ENCODE results near the gene RDX.
A peak's percentile ranks its signal among the peaks of the same experiment; 100 is the strongest.
"Not testable (repeated sequence)": the region's sequence is repeated elsewhere in the genome, so short reads cannot be mapped to it uniquely, and the experiment has no call there.

RDX gene

DNA sequence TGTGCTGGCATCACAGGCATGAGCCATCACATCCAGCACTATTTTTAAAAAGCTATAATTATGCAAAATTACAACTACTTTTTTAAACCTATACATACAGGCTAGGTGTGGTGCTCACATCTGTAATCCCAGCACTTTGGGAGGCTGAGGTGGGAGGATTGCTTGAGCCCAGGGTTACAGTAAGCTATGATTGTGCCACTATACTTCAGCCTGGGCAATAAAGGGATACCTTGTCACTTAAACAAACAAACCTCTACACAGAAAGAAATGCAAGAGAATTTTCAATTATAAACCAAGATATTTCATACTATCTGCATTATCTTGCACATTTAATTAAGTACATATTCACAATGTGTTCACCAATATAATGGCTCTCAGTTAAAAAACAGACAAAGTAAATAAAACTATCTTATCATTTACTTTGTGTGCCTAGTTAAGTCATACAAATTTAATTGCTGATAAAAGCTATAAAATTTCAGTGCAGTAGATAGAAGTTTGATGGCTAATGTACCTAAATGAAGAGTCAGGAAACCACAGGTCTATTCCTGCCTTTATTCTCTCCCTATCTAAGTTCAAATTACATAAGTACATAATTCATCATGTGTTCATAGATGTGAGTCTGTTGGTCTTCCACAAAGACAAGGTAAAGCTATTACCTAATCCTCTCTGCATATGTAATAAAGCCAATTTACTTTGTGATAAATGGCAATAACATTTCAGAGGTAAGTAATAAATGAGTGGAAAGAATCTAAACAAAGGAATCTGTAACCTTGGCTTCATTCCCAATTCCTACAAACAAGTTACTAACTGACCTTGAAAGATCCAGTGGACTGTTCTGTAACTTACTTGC is 9.0 kb upstream of the RDX start:
- peak; percentile 91 for DNase-seq

DNA sequence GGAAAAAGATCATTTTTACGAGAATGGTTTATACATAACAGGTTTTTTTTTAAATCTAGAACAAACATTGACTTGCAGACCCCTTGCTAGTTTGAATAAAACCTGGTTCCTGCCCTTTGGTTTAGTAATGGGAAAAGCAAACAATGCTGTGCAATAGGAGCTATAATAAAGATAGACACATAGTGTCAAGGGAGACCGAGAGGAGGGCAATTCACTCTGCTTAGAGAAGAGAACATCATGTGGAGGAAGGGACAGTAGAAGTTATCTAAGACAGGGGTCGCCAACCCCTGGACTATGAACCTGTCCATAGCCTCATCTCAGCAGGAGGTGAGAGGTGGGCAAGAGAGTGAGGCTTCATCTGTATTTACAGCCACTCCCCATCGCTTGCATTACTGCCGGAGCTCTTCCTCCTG is 7.0 kb upstream of the RDX start:
- DNase-seq: peak; percentile 91

DNA sequence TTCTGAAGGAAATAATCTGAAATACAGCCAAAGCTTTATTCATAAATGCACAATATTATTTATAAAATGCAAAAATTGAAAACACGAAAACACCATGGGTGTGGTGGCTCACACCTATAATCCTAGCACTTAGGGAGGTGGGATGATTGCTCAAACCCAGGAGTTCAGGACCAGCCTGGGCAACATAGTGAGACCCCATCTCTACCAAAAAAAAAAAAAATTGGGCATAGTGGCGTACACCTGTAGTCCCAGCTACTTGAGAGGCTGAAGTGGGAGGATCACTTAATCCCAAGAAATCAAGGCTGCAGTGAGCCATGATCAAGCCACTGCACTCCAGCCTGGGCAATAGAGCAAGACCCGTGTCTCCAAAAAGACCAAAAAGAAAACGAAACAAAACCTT is 5.2 kb upstream of the RDX start:
- DNase-seq: no peak

GRCh38 chr11:110301032-110301431 is 4.6 kb upstream of the RDX start:
- no peak for DNase-seq

DNA sequence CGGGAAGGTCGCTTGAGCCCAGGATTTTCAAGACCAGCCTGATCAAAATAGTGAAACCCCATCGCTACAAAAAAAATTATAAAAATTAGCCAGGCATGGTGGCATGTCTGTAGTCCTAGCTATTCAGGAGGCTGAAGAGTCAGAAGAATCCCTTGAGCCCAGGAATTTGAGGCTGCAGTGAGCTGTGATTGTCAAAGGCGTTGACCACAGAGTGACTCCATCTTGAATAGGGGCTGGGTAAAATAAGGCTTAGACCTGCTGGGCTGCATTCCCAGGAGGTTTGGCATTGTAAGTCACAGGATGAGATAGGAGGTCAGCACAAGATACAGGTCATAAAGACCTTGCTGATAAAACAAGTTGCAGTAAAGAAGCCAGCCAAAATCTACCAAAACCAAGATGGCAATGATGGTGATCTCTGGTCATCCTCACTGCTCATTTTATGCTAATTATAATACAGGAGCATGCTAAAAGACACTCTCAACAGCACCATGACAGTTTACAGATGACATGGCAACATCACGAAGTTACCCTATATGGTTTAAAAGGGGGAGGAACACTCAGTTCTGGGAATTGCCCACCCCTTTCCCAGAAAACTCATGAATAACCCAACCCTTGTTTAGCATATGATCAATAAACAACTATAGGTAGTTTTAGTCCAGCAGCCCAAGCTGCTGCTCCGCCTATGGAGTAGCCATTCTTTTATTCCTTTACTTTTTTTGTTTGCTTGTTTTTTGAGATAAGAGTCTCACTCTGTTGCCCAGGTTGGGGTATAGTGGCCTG is 2.8 kb upstream of the RDX start:
- DNase-seq: no peak

DNA sequence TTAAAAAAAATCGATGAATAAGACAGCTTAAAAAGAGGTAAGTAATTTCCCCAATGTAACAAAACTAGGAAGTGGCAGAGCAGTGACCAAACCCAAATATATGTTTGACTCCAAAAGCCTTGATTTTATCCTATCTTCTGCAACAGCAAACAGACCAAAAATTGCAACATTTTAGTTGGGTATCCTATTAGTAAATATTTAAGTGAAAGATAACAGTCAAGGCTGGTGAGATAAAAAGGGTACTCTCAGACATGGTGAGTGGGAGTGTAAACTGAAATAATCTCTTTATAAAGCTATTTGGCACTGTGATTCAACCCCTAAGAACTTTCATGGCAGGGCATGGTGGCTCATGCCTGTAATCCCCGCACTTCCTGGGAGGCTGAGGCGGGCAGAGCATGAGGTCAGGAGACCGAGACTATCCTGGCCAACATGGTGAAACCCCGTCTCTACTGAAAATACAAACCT is 1.9 kb upstream of the RDX start:
- no peak for DNase-seq

DNA sequence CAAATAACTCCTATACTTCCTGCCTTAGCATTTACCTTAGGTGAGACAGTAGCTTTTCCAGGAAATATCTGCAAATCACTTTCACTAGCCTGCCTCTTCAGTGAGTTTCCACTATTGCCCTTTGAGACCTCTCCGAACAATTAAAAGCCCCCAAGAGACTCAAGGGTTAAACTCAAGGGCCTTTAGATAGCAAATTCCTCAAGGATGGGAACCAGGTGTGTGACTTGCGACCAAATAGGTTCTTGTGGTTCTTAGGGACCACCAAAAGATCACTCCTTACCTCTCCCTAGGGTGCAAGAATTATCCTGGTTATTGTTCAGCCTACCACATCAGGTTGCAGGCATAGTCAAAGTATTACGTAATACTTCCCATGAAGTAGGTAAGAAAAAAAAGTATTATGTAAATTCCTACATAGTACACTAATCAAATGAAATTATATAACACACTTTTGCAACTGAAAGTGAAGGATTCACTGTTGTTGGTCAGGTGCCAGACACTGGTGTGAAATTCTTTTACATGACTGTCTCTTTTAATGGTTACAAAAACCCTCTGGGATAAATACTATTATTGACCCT is 1.4 kb upstream of the RDX start:
- DNase-seq: no peak

DNA sequence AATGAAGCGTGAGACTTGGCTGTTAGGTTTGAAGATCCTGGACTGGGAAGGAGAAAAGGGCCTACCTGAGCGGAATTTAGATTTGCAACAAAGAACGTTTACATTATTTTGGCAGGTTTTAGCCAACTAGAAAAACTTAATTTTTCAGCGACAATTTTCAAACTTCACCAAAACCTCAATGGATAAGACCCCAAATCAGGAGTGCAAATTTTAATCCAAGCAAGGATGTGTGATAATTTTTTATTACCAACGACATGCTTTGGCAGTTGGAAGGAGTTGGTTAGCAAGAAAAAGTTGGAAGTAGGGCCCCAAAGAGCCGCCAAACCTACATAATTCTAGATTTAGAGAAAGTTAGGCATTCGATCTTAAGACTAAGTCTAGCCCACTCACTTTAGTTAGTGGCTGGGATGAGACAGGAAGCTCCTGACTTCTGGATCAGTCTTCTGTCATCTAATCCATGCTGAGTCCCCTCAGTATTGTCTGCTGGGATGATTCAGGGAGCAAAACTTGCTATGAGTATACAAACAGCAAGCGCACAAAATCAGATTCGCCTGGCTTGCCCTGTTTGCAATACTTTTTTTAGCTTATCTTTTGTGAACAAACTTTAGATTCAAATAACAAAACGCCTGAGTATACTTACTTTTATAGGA is 787 bp upstream of the RDX start:
- no peak for DNase-seq

- peak; percentile 50 for DNase-seq
Measured at GRCh38 chr11:110295531-110296225, 736 bp downstream of the RDX start.

- DNase-seq: no peak
Measured at GRCh38 chr11:110295086-110295485, 1.3 kb downstream of the RDX start.

DNA sequence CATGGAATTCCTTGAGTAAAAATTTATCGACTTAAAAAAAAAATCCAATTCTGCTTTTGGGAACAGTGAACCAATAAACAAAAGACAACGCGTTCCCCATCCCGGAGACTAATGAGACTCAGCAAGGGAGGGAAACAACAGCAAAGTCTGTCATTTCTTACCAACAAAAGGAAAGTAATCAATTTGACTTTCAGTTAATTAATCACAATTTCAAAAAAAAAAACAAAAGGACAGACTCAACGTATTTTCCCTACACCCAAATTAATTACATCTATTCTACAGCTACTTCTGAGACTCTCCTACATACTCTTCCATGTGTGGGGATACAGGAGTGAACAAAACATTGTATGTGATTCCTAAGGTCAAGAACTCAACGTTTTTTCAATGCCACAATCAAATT is 1.9 kb downstream of the RDX start:
- DNase-seq: no peak

DNA sequence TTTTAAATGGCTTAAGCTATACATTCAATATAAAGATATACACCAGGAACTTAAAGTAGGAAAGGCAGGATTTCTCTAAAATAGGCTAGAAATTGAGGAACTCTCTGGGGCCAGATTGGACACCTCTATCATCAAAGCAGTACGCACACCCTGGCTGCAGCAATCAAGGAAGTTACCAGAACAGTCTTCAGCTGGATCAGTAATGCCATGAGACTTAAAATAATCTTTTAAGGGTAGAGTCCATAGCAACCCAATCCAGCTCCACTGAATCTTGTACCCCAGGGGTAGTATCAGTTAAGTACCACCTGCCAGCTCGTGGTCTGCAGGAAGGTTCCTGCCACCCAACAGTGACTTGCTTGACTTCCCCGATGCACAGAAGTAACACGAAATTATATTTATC is 3.0 kb downstream of the RDX start:
- DNase-seq: no peak

DNA sequence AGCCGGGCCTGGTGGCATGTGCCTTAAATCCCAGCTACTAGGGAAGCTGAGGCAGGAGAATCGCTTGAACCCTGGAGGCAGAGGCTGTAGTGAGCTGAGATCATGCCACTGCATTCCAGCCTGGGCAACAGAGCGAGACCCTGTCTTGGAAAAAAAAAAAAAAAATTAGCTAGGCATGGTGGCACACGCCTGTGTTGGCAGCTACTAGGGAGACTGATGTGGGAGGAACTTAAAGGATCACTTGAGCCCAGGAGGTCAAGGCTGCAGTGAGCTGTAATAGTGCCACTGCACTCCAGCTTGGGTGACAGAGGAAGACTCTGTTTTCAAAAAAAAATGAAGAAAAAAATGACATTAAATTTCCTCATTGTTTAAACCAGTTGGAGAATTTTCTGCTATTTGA is 4.3 kb downstream of the RDX start:
- DNase-seq: not testable (repeated sequence)

DNA sequence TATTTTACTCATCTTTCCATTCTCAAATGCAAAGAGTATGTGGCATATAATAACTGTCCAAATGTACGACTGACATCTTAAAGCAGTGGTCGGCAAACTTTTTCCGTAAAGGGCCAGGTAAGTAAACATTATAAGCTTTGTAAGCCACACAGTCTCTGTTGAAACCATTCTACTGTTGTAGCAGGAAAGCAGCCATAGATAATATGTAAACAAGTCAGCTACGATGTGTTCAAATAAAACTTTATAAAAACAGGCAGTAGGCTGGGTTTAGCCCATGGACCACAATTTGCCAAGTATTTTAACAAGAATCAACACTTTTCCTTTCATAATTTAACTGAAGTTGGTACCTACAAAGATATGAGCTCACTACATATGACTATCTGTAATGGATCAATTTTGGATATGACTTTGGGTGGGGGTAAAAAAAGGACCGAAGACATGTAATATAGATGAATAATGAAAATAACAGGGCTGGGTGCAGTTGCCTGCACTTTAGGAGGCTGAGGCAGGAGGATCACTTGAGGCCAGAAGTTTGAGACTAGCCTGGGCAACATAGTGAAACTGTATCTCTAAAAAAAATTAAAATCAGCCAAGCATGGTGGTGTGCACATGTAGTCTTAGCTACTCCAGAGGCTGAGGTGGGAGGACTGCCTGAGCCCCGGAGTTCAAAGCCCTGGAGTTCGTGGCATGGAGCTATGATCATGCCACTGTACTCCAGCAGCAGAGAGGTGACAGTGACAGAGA is 5.7 kb downstream of the RDX start:
- DNase-seq: no peak

- no peak for DNase-seq
Measured at GRCh38 chr11:110289472-110289871, 6.9 kb downstream of the RDX start.

GRCh38 chr11:110287537-110287936 is 8.9 kb downstream of the RDX start:
- DNase-seq: no peak

GRCh38 chr11:110286298-110287040 is 9.9 kb downstream of the RDX start:
- DNase-seq: peak; percentile 59

- DNase-seq: no peak
Measured at GRCh38 chr11:110283862-110284261, 12.6 kb downstream of the RDX start.

- not testable (repeated sequence) for DNase-seq
Measured at GRCh38 chr11:110280595-110280994, 15.8 kb downstream of the RDX start.

DNA sequence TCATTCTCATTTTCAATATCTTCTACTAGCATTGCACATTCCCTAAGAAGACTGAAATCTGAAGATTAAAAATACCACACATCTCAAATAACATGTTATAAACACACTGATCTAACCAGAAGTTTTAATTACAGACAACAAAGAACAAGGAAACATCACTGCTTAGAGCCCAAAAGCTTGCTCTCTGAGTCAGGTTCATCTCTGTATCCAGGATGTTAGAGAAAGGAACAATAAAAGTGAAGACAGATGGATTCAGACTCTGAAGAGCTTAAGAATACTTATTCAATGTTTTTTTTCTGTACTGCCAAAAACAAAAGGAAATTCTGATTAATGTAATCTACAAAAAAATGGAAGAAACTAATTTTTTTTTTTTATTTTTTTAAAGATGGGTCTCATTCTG is 16.5 kb downstream of the RDX start:
- no peak for DNase-seq

DNA sequence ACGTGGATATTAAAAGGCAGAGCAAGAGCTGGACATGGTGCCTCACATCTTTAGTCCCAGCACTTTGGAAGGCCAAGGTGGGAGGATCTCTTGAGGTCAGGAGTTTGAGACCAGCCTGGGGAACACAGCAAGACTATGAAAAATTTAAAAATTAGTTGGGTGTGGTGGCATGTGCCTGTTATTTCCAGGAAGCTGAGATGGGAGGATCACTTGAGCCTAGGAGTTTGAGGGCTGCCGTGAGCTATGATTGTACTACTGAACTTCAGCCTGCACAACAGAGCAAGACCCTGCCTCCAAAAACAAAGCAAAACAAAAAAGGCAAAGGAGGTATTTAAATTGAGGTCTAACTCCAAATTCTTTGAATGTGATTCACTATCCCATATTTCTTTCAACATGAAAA is 23.5 kb downstream of the RDX start:
- DNase-seq: no peak
